Activated T-helper 1 cell treated with Interleukin-2 at 50 U/mL for 16 hours (primary cell): ENCODE data around the gene PROM2.

Source experiments
- DNase-seq: peaks from one replicate; pipeline ENCODE4 v3.0.0-alpha.2; 2020; ENCODE audit warnings: low read depth

The PROM2 gene

GRCh38 chr2:95306336-95306895, 32.2 kb downstream of the PROM2 start:
- DNase-seq, result no peak

GRCh38 chr2:95307036-95307435, 32.8 kb downstream of the PROM2 start:
- DNase-seq, result no peak

GRCh38 chr2:95307878-95308277, 33.6 kb downstream of the PROM2 start:
- no peak for DNase-seq

- no peak for DNase-seq
Measured at GRCh38 chr2:95308426-95308990, 34.3 kb downstream of the PROM2 start.

GRCh38 chr2:95309599-95309998, 35.4 kb downstream of the PROM2 start:
- DNase-seq, result no peak

GRCh38 chr2:95310216-95310615, 36.0 kb downstream of the PROM2 start:
- DNase-seq, result no peak

GRCh38 chr2:95310651-95311050, 36.4 kb downstream of the PROM2 start:
- no peak for DNase-seq

GRCh38 chr2:95311815-95312542, 37.7 kb downstream of the PROM2 start:
- DNase-seq, result no peak

- no peak for DNase-seq
Measured at GRCh38 chr2:95312543-95313201, 38.4 kb downstream of the PROM2 start.

GRCh38 chr2:95313296-95314131, 39.3 kb downstream of the PROM2 start:
- DNase-seq, result no peak

GRCh38 chr2:95314598-95314963, 40.3 kb downstream of the PROM2 start:
- no peak for DNase-seq

GRCh38 chr2:95314964-95315611, 40.8 kb downstream of the PROM2 start:
- DNase-seq, result no peak

GRCh38 chr2:95315801-95316411, 41.7 kb downstream of the PROM2 start:
- DNase-seq, result no peak

- DNase-seq, result no peak
Measured at GRCh38 chr2:95316466-95317122, 42.3 kb downstream of the PROM2 start.

GRCh38 chr2:95317123-95317500, 42.9 kb downstream of the PROM2 start:
- no peak for DNase-seq

GRCh38 chr2:95317665-95318425, 43.6 kb downstream of the PROM2 start:
- DNase-seq, result no peak

GRCh38 chr2:95318431-95319220, 44.4 kb downstream of the PROM2 start:
- DNase-seq, result no peak

GRCh38 chr2:95319481-95320343, 45.5 kb downstream of the PROM2 start:
- DNase-seq, result no peak
